SH-SY5Y (cell line): Measurements from ENCODE around the gene NCAPD2.

Experiments used
- GATA2 ChIP-seq: IDR thresholded peaks from 2 replicates; pipeline ENCODE4 v1.6.1; 2011; ENCODE audit warnings: mild to moderate bottlenecking, low read depth, low read length
- GATA3 ChIP-seq: IDR thresholded peaks from 2 replicates; pipeline ENCODE4 v1.6.1; 2011; ENCODE audit warnings: low read depth, mild to moderate bottlenecking, low read length, moderate library complexity

Gene NCAPD2

GRCh38 chr12:6534695-6534944 is 40.7 kb downstream of the NCAPD2 start:
- TF ChIP-seq GATA2 (no peak), GATA3 (no peak)

GRCh38 chr12:6534945-6535696 is 41.2 kb downstream of the NCAPD2 start:
- TF ChIP-seq GATA3 (no peak), GATA2 (no peak)

- no peak for TF ChIP-seq GATA3
- no peak for TF ChIP-seq GATA2
Measured at GRCh38 chr12:6535697-6535946, 41.7 kb downstream of the NCAPD2 start.

GRCh38 chr12:6535960-6536847 is 42.3 kb downstream of the NCAPD2 start:
- no peak for TF ChIP-seq GATA3

GRCh38 chr12:6536894-6537579 is 43.1 kb downstream of the NCAPD2 start:
- TF ChIP-seq GATA2 (no peak), GATA3 (no peak)

GRCh38 chr12:6538420-6539313 is 44.8 kb downstream of the NCAPD2 start:
- TF ChIP-seq GATA2 (no peak), GATA3 (no peak)

- TF ChIP-seq GATA3 (no peak), GATA2 (no peak)
Measured at GRCh38 chr12:6539314-6539682, 45.4 kb downstream of the NCAPD2 start.

- no peak for TF ChIP-seq GATA2
- TF ChIP-seq GATA3: no peak
Measured at GRCh38 chr12:6539707-6540134, 45.8 kb downstream of the NCAPD2 start.

GRCh38 chr12:6540181-6540877 is 46.4 kb downstream of the NCAPD2 start:
- TF ChIP-seq GATA3: no peak
- no peak for TF ChIP-seq GATA2

- TF ChIP-seq GATA3: no peak
- no peak for TF ChIP-seq GATA2
Measured at GRCh38 chr12:6541371-6542165, 47.7 kb downstream of the NCAPD2 start.

- TF ChIP-seq GATA3 (no peak), GATA2 (no peak)
Measured at GRCh38 chr12:6542209-6543009, 48.5 kb downstream of the NCAPD2 start.

GRCh38 chr12:6546016-6546415 is 52.1 kb downstream of the NCAPD2 start:
- TF ChIP-seq GATA2 (no peak), GATA3 (no peak)

GRCh38 chr12:6547566-6547965 is 53.7 kb downstream of the NCAPD2 start:
- TF ChIP-seq GATA2 (no peak), GATA3 (no peak)
